HepG2 (cell line): ENCODE results near the gene EPHB4. TPM values are rescaled to one million over a fixed set of nuclear protein-coding genes. Genes with fewer than 3 reads are reported as not detected.

Source experiments
- ATAC-seq: fragments of 200-7000 bp; cut with Tn5 transposase; 3 replicates; pipeline ENCODE4 v1.9.1; 2020; ENCODE audit warnings: mild to moderate bottlenecking, moderate library complexity
- BruUV-seq: library from RNA; stranded (reverse); fragments of 400-500 nt; replicated peaks from 2 replicates; lab custom pipeline; 2021; lab: Mats Ljungman, UMichigan
- CTCF ChIA-PET: fragments of 300-600 bp; formaldehyde crosslinking; extraction: SDS; loops from one replicate; lab custom pipeline; 2021; ENCODE audit warnings: low total read pairs, inconsistent platforms, low intra/inter-chr PET ratio; lab: Yijun Ruan, JAX
- POLR2A ChIA-PET: fragments of 350-600 bp; sonication (Branson Sonifier 250); formaldehyde crosslinking; loops from one replicate; lab custom pipeline; 2020; ENCODE audit warnings: antibody characterized with exemption, inconsistent platforms; lab: Yijun Ruan, JAX
- DNase-seq: peaks from one replicate; pipeline ENCODE4 v3.0.0-alpha.2; 2015; ENCODE audit warnings: low spot score
- FAIRE-seq: peaks from 3 replicates; lab custom pipeline; 2011; peaks lifted over from hg19 to GRCh38; lab: Jason Lieb, UNC
- H2AFZ ChIP-seq: one replicate; pipeline ENCODE4 v1.6.1; 2011; ENCODE audit warnings: low read length, inconsistent platforms
- H3K27ac ChIP-seq: fragments of 300-600 bp; 3 replicates; pipeline ENCODE4 v1.8.0; 2011; ENCODE audit warnings: mixed run types, mild to moderate bottlenecking, mixed read lengths, low read length, inconsistent platforms; ENCODE audit not compliant: insufficient read depth; ENCODE audit errors: extremely low read length
- H3K27me3 ChIP-seq, 2 experiments: fragments of 200-600 bp in 1 of 2; 2 replicates in 1 of 2; 3 replicates in 1 of 2; pipeline versions ENCODE4 v1.6.0 to v1.8.0; 2011; ENCODE audit warnings: low read length in 2 of 2, mild to moderate bottlenecking in 2 of 2, moderate library complexity in 2 of 2, inconsistent platforms in 1 of 2; ENCODE audit not compliant: insufficient read depth in 2 of 2, control insufficient read depth in 1 of 2
- H3K36me3 ChIP-seq, 2 experiments: fragments of 200-600 bp in 1 of 2; replicated peaks in 1 of 2; 2 replicates in 1 of 2; 3 replicates in 1 of 2; pipeline versions ENCODE4 v1.5.1 to v1.8.0; 2011; ENCODE audit warnings: low read length in 2 of 2, inconsistent platforms in 1 of 2; ENCODE audit not compliant: insufficient read depth in 2 of 2, control insufficient read depth in 1 of 2
- H3K4me1 ChIP-seq: 2 replicates; pipeline ENCODE4 v1.5.1; 2012; ENCODE audit warnings: low read length, inconsistent platforms; ENCODE audit not compliant: insufficient read depth
- H3K4me2 ChIP-seq: 2 replicates; pipeline ENCODE4 v1.6.0; 2011; ENCODE audit warnings: low read depth, low read length, inconsistent platforms
- H3K4me3 ChIP-seq, 3 experiments: fragments of 200-600 bp in 1 of 3; sonication (generic), shearing (Covaris generic) in 1 of 3; replicated peaks in 1 of 3; 2 replicates each; pipeline ENCODE4 v1.5.1; 2011 to 2016; ENCODE audit warnings: low read length in 3 of 3, inconsistent platforms in 2 of 3, low read depth in 2 of 3, mild to moderate bottlenecking in 2 of 3, control low read depth in 1 of 3, mixed read lengths in 1 of 3; ENCODE audit not compliant: insufficient read depth in 1 of 3
- H3K79me2 ChIP-seq: one replicate; pipeline ENCODE4 v1.6.1; 2011; ENCODE audit warnings: low read length, inconsistent platforms; ENCODE audit not compliant: insufficient read depth
- H3K9ac ChIP-seq: 2 replicates; pipeline ENCODE4 v1.6.0; 2011; ENCODE audit warnings: mild to moderate bottlenecking, low read depth, low read length, inconsistent platforms; ENCODE audit not compliant: insufficient read depth
- H3K9me3 ChIP-seq: 2 replicates; pipeline ENCODE4 v1.5.1; 2012; ENCODE audit warnings: mild to moderate bottlenecking, low read length
- H4K20me1 ChIP-seq: 2 replicates; pipeline ENCODE4 v1.6.0; 2011; ENCODE audit warnings: inconsistent platforms, mild to moderate bottlenecking, low read length, moderate library complexity; ENCODE audit not compliant: insufficient read depth
- FOXJ3 ChIP-seq: sonication (generic); formaldehyde crosslinking; IDR thresholded peaks from 2 replicates; pipeline ENCODE4 v1.4.0; 2020; ENCODE audit warnings: missing genetic modification reagents, mild to moderate bottlenecking, borderline replicate concordance
- FOXM1 ChIP-seq: sonication (generic); formaldehyde crosslinking; IDR thresholded peaks from 2 replicates; pipeline ENCODE4 v1.5.0; 2020; ENCODE audit warnings: missing genetic modification reagents
- MAFF ChIP-seq: IDR thresholded peaks from 2 replicates; pipeline ENCODE4 v1.6.1; 2011; ENCODE audit warnings: low read depth, low read length, improper control_type of control experiment
- MAX ChIP-seq: IDR thresholded peaks from 2 replicates; pipeline ENCODE4 v1.6.1; 2012; ENCODE audit warnings: inconsistent platforms
- PRDM10 ChIP-seq: sonication (generic); formaldehyde crosslinking; IDR thresholded peaks from 2 replicates; pipeline ENCODE4 v1.4.0; 2020; ENCODE audit warnings: low read depth, missing genetic modification reagents
- RNF2 ChIP-seq: fragments of 450-650 bp; conservative IDR thresholded peaks from 2 replicates; pipeline ENCODE4 v1.6.1; 2016; ENCODE audit warnings: low read depth
- SMAD3 ChIP-seq: sonication (generic); formaldehyde crosslinking; IDR thresholded peaks from 2 replicates; pipeline ENCODE4 v1.4.0; 2020; ENCODE audit warnings: missing genetic modification reagents
- ZBTB25 ChIP-seq: IDR thresholded peaks from 2 replicates; pipeline ENCODE4 v1.6.1; 2018; ENCODE audit warnings: missing genetic modification reagents
- ZBTB4 ChIP-seq: sonication (generic); formaldehyde crosslinking; IDR thresholded peaks from 2 replicates; pipeline ENCODE4 v1.4.0; 2020; ENCODE audit warnings: missing genetic modification reagents, mild to moderate bottlenecking, borderline replicate concordance
- ZFYVE20 ChIP-seq: sonication (generic); formaldehyde crosslinking; IDR thresholded peaks from 2 replicates; pipeline ENCODE4 v1.8.0; 2023; ENCODE audit warnings: low read depth, mild to moderate bottlenecking, moderate library complexity, missing genetic modification reagents, borderline replicate concordance
- ZNF326 ChIP-seq: sonication (generic); formaldehyde crosslinking; IDR thresholded peaks from 2 replicates; pipeline ENCODE4 v1.4.0; 2020; ENCODE audit warnings: missing genetic modification reagents, borderline replicate concordance
- ZNF574 ChIP-seq: sonication (generic); formaldehyde crosslinking; IDR thresholded peaks from 2 replicates; pipeline ENCODE4 v1.4.0; 2020; ENCODE audit warnings: missing genetic modification reagents
- ZSCAN22 ChIP-seq: sonication (generic); formaldehyde crosslinking; IDR thresholded peaks from 2 replicates; pipeline ENCODE4 v1.4.0; 2020; ENCODE audit warnings: mild to moderate bottlenecking, missing genetic modification reagents
- WGBS: methylation state at CpG from one replicate; pipeline ENCODE4 v1.1.6; 2017; ENCODE audit warnings: low lambda C conversion rate; 5-methylcytosine and 5-hydroxymethylcytosine counted together
- in situ Hi-C: cut with HindIII; loops from 2 replicates; pipeline ENCODE4 v1.10.0; 2017; ENCODE audit warnings: low pct_unique_long_range_greater_than_20kb; ENCODE audit not compliant: extremely low pct_ligation_motif_present
- intact Hi-C: fragments of 100-400 bp; cut with micrococcal nuclease; formaldehyde crosslinking; loops from one replicate; pipeline ENCODE4 v1.10.0; 2022; ENCODE audit not compliant: unreplicated experiment
- polyA plus RNA-seq, 8 experiments: library from polyadenylated mRNA; depleted of rRNA in 3 of 8; stranded (reverse) in 7 of 8; unstranded in 1 of 8; fragments of >200 nt; fragmentation: Illumina TruSeq in 4 of 8; extraction: Trizol in 4 of 8; gene quantifications; 2 replicates each; pipeline versions ENCODE4 v1.2.1 to v1.2.3, GENCODE V29; 2011 to 2016; ENCODE audit warnings: low read depth in 4 of 8, missing spikeins in 1 of 8, mixed read lengths in 1 of 8; ENCODE audit not compliant: insufficient read depth in 1 of 8
- total RNA-seq, 5 experiments: library from RNA; depleted of rRNA; stranded (reverse); fragments of >200 nt; fragmentation: Illumina TruSeq; extraction: Trizol; gene quantifications; 2 replicates each; pipeline ENCODE4 v1.2.3, GENCODE V29; 2016; ENCODE audit warnings: low read depth in 1 of 5

Gene EPHB4
- total and polyA plus RNA-seq, 2 of the 13 experiments (the other 11 are each of a cell fraction or from before 2014, with no cell fraction given): 61.4 to 69.6 TPM

GRCh38 chr7:100773491-100773890 is 53.8 kb downstream of the EPHB4 start (continued):
- TF ChIP-seq ZSCAN22 (no peak), FOXJ3 (CRISPR knock-in tag) (no peak), PRDM10 (no peak), ZBTB25 (CRISPR knock-in tag) (no peak), MAFF (no peak), ZFYVE20 (CRISPR knock-in tag) (no peak), ZNF326 (CRISPR knock-in tag) (no peak), SMAD3 (CRISPR knock-in tag) (no peak)

- in situ Hi-C loops: loop anchor here (25.0 kb wide), 1 partner anchor 294 kb away; no protein-coding TSS in a partner anchor
- no TSS peak for BruUV-seq
- DNase-seq: no peak
- intact Hi-C loops: no loop called here
- no peaks in the 10 kb centered on the region for H4K20me1 ChIP-seq
- H3K4me1 ChIP-seq: peaks cover 14% of the 10 kb centered on the region
- ChIA-PET POLR2A (no interaction called here), CTCF (no interaction called here)
- no peaks in the 10 kb centered on the region for H3K9me3 ChIP-seq
- FAIRE-seq: no peak
- no peak overlapping the region for H2AFZ ChIP-seq
- H3K4me2 ChIP-seq: no peak overlapping the region
- WGBS: 58% methylated on average over 7 of the region's 7 CpGs
- peaks cover 0 to 17% of the 10 kb centered on the region in 2 experiments; a peak in 4 of 5 replicates for H3K27me3 ChIP-seq
- H3K36me3 ChIP-seq: no peaks in the 10 kb centered on the region
- no peak overlapping the region for H3K27ac ChIP-seq
- H3K4me3 ChIP-seq: no peak overlapping the region
- no peaks in the 10 kb centered on the region for H3K79me2 ChIP-seq
- H3K9ac ChIP-seq: no peak overlapping the region
- no peak for ATAC-seq
- TF ChIP-seq ZNF574 (CRISPR knock-in tag) (no peak), MAX (no peak), FOXM1 (no peak), RNF2 (no peak), ZBTB4 (CRISPR knock-in tag) (no peak)
These were observed 58.5 kb downstream of the EPHB4 start for GRCh38 chr7:100768784-100769183.
